Liver (tissue), 9 donors: ENCODE data around the gene HOXB3. TPM values are rescaled to one million over a fixed set of nuclear protein-coding genes. Genes with fewer than 3 reads are reported as not detected.

Experiments
- DNase-seq: peaks from one replicate; pipeline ENCODE4 v3.0.0-alpha.2; 2017; ENCODE audit warnings: low spot score
- H3K27ac ChIP-seq, 2 donors: one replicate each; pipeline ENCODE4 v1.7.0; 2013; ENCODE audit warnings: inconsistent platforms in 2 of 2, low read length in 2 of 2, control low read depth in 1 of 2, low read depth in 1 of 2, mild to moderate bottlenecking in 1 of 2
- H3K27me3 ChIP-seq, 4 donors: one replicate each; pipeline versions ENCODE4 v1.6.1 to v1.7.0; 2013; ENCODE audit warnings: low read length in 3 of 4, inconsistent platforms in 1 of 4, mild to moderate bottlenecking in 1 of 4, moderate library complexity in 1 of 4; ENCODE audit not compliant: control insufficient read depth in 4 of 4, insufficient read depth in 4 of 4
- H3K36me3 ChIP-seq, 4 donors: one replicate each; pipeline versions ENCODE4 v1.6.1 to v1.7.0; 2013; ENCODE audit warnings: low read length in 3 of 4, mild to moderate bottlenecking in 3 of 4, low read depth in 1 of 4, moderate library complexity in 1 of 4; ENCODE audit not compliant: control insufficient read depth in 4 of 4, insufficient read depth in 3 of 4
- H3K4me1 ChIP-seq, 4 donors: one replicate each; pipeline versions ENCODE4 v1.6.1 to v1.7.0; 2013; ENCODE audit warnings: low read length in 3 of 4, mild to moderate bottlenecking in 3 of 4, moderate library complexity in 1 of 4; ENCODE audit not compliant: control insufficient read depth in 4 of 4, insufficient read depth in 4 of 4
- H3K4me3 ChIP-seq, 3 donors: one replicate each; pipeline versions ENCODE4 v1.6.1 to v1.7.0; 2013; ENCODE audit warnings: low read length in 3 of 3, control low read depth in 1 of 3, low read depth in 1 of 3, mild to moderate bottlenecking in 1 of 3
- H3K9ac ChIP-seq, 2 donors: one replicate each; pipeline ENCODE4 v1.7.0; 2013; ENCODE audit warnings: low read length in 2 of 2, mild to moderate bottlenecking in 2 of 2, moderate library complexity in 2 of 2, control low read depth in 1 of 2, low read depth in 1 of 2
- H3K9me3 ChIP-seq, 4 donors: one replicate each; pipeline versions ENCODE4 v1.6.1 to v1.7.0; 2013; ENCODE audit warnings: low read length in 3 of 4; ENCODE audit not compliant: control insufficient read depth in 4 of 4
- ATF3 ChIP-seq: IDR thresholded peaks from 2 replicates; pipeline ENCODE4 v1.6.1; 2016; ENCODE audit warnings: antibody characterized with exemption
- CTCF ChIP-seq: fragments of 150-350 bp; IDR thresholded peaks from 2 replicates; pipeline ENCODE4 v1.5.1; 2017; ENCODE audit warnings: improper control_type of control experiment, low read depth, low read length; ENCODE audit not compliant: missing input control
- EGR1 ChIP-seq, 2 donors: IDR thresholded peaks; 2 replicates each; pipeline ENCODE4 v1.6.1; 2016 to 2018; ENCODE audit warnings: antibody characterized with exemption in 2 of 2, low read depth in 2 of 2
- FOXA1 ChIP-seq: IDR thresholded peaks from 2 replicates; pipeline ENCODE4 v1.6.1; 2016; ENCODE audit warnings: antibody characterized with exemption
- FOXA2 ChIP-seq: IDR thresholded peaks from 2 replicates; pipeline ENCODE4 v1.6.1; 2016; ENCODE audit warnings: antibody characterized with exemption
- GABPA ChIP-seq, 2 donors: IDR thresholded peaks in 1 of 2; conservative IDR thresholded peaks in 1 of 2; 2 replicates each; pipeline ENCODE4 v1.6.1; 2016; ENCODE audit warnings: antibody characterized with exemption in 2 of 2, mild to moderate bottlenecking in 1 of 2, moderate library complexity in 1 of 2
- HNF4A ChIP-seq, 2 donors: conservative IDR thresholded peaks; 2 replicates each; pipeline ENCODE4 v1.6.1; 2016; ENCODE audit warnings: antibody characterized with exemption in 2 of 2, mild to moderate bottlenecking in 2 of 2
- HNF4G ChIP-seq: IDR thresholded peaks from 2 replicates; pipeline ENCODE4 v1.6.1; 2016; ENCODE audit warnings: antibody characterized with exemption
- JUND ChIP-seq, 2 donors: IDR thresholded peaks; 2 replicates each; pipeline ENCODE4 v1.6.1; 2016; ENCODE audit warnings: antibody characterized with exemption in 2 of 2
- MAX ChIP-seq: IDR thresholded peaks from 2 replicates; pipeline ENCODE4 v1.6.1; 2016; ENCODE audit warnings: antibody characterized with exemption
- NR2F2 ChIP-seq: IDR thresholded peaks from 2 replicates; pipeline ENCODE4 v1.6.1; 2016; ENCODE audit warnings: antibody characterized with exemption
- RAD21 ChIP-seq, 2 donors: IDR thresholded peaks; 2 replicates each; pipeline ENCODE4 v1.6.1; 2016; ENCODE audit warnings: antibody characterized with exemption in 2 of 2, mild to moderate bottlenecking in 2 of 2
- REST ChIP-seq: IDR thresholded peaks from 2 replicates; pipeline ENCODE4 v1.6.1; 2016; ENCODE audit warnings: antibody characterized with exemption, mild to moderate bottlenecking
- RXRA ChIP-seq, 2 donors: IDR thresholded peaks; 2 replicates each; pipeline ENCODE4 v1.6.1; 2017 to 2018; ENCODE audit warnings: antibody characterized with exemption in 2 of 2, mild to moderate bottlenecking in 1 of 2
- SP1 ChIP-seq: IDR thresholded peaks from 2 replicates; pipeline ENCODE4 v1.6.1; 2018; ENCODE audit warnings: antibody characterized with exemption, mild to moderate bottlenecking
- TAF1 ChIP-seq: conservative IDR thresholded peaks from 2 replicates; pipeline ENCODE4 v1.6.1; 2016; ENCODE audit warnings: antibody characterized with exemption, mild to moderate bottlenecking
- YY1 ChIP-seq: IDR thresholded peaks from 2 replicates; pipeline ENCODE4 v1.6.1; 2016; ENCODE audit warnings: antibody characterized with exemption, mild to moderate bottlenecking
- ZBTB33 ChIP-seq: IDR thresholded peaks from 2 replicates; pipeline ENCODE4 v1.6.1; 2016; ENCODE audit warnings: antibody characterized with exemption
- WGBS: extraction: QIAGEN DNeasy Blood & Tissue Kit; methylation state at CpG from one replicate; pipeline ENCODE4 v1.1.7; 2013; 5-methylcytosine and 5-hydroxymethylcytosine counted together
- polyA plus RNA-seq, 2 donors: library from polyadenylated mRNA; stranded (reverse) in 1 of 2; unstranded in 1 of 2; fragments of 200-250 nt in 1 of 2; fragments of >200 nt in 1 of 2; fragmentation: Nextera tagmentation in 1 of 2; extraction: Ambion mirVana in 1 of 2; gene quantifications; one replicate each; pipeline versions ENCODE4 v1.2.1 to v1.2.3, GENCODE V29; 2013 to 2015
- total RNA-seq, 2 donors: library from RNA; depleted of rRNA; stranded (reverse); fragments of >200 nt; gene quantifications; one replicate each; pipeline ENCODE4 v1.2.3, GENCODE V29; 2014
- donor health status: healthy.
- donor health status: healthy.
- donor health status: healthy.
- donor health status: healthy.
- donor health status: healthy.

HOXB3 gene
- total and polyA plus RNA-seq, 4 donors = 0.75 to 2.2 (median 1.2) TPM

- Histone ChIP-seq H3K27me3 (peaks cover 0 to 46% (median 13%) of the 10 kb centered on the region in 4 donors), H3K9ac (no peak overlapping the region), H3K9me3 (no peaks in the 10 kb centered on the region), H3K4me3 (no peak overlapping the region), H3K27ac (no peak overlapping the region), H3K4me1 (peaks cover 0 to 22% (median 4%) of the 10 kb centered on the region in 4 donors), H3K36me3 (no peaks in the 10 kb centered on the region)
- no peak for TF ChIP-seq YY1
- TF ChIP-seq SP1 = no peak
- TF ChIP-seq REST = no peak
- no peak for TF ChIP-seq GABPA (IDR thresholded peaks at IDR 0.05 in 1 of 2, conservative IDR thresholded peaks at IDR 0.05 in 1 of 2)
- TF ChIP-seq JUND (IDR thresholded peaks at IDR 0.05) = no peak
- TF ChIP-seq HNF4G = no peak
- no peak for TF ChIP-seq FOXA2
- no peak for TF ChIP-seq MAX
- TF ChIP-seq RAD21 (IDR thresholded peaks at IDR 0.05) = no peak
- TF ChIP-seq HNF4A (conservative IDR thresholded peaks at IDR 0.05) = no peak
- TF ChIP-seq FOXA1 = no peak
- no peak for TF ChIP-seq EGR1 (IDR thresholded peaks at IDR 0.05; ENCODE audit: low read depth in 2 of 2)
- TF ChIP-seq CTCF = no peak
- TF ChIP-seq ZBTB33 = no peak
- TF ChIP-seq RXRA (IDR thresholded peaks at IDR 0.05) = no peak
- TF ChIP-seq NR2F2 = no peak
- TF ChIP-seq ATF3 = no peak
- TF ChIP-seq TAF1 = no peak
- 40% methylated on average over 17 of the region's 17 CpGs for WGBS
- DNase-seq = no peak
Measured at GRCh38 chr17:48600244-48601098, 10.4 kb upstream of the HOXB3 start.
